Adipose tissue (tissue), 3 donors: ENCODE data around the gene STK31. TPM values are rescaled to one million over a fixed set of nuclear protein-coding genes. Genes with fewer than 3 reads are reported as not detected.
"Not testable (repeated sequence)": the region's sequence is repeated elsewhere in the genome, so short reads cannot be mapped to it uniquely, and the experiment has no call there.

Experiments
- H3K27ac ChIP-seq: one replicate; pipeline ENCODE4 v1.5.1; 2013; ENCODE audit warnings: low read depth, low read length
- WGBS, 3 donors: extraction: QIAGEN DNeasy Blood & Tissue Kit; methylation state at CpG; one replicate each; pipeline ENCODE4 v1.1.7; 2013; 5-methylcytosine and 5-hydroxymethylcytosine counted together
- polyA plus RNA-seq, 3 donors: library from polyadenylated mRNA; stranded (reverse); fragments of 200-250 nt; gene quantifications; one replicate each; pipeline ENCODE4 v1.2.3, GENCODE V29; 2013
- donor health status: healthy with polysubstance abuse.
- donor health status: Bipolar disorder and iron deficiency.
- donor health status: healthy.

Gene STK31
- polyA plus RNA-seq, 3 donors, result 0.13 to 0.49 (median 0.34) TPM

DNA sequence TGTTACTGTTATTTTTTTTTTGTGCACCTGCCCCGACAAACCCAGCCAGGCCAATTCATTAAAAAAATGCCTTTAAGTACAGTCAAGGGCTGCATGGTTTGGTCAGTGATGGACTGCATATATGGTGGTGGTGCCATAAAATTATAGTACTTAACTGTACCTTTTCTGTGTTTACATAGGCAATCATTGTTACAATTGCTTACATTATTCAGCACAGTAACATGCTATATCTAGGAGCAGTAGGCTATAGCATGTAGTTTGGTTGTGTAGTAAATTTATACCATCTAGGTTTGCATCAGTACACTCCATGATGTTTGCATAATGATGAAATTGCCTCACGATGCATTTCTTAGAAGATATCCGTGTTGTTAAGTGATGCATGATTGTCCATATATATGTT is 58.0 kb downstream of the STK31 start:
- no peak overlapping the region for H3K27ac ChIP-seq
- 90% methylated on average over 3 of the region's 3 CpGs for WGBS, 3 donors

DNA sequence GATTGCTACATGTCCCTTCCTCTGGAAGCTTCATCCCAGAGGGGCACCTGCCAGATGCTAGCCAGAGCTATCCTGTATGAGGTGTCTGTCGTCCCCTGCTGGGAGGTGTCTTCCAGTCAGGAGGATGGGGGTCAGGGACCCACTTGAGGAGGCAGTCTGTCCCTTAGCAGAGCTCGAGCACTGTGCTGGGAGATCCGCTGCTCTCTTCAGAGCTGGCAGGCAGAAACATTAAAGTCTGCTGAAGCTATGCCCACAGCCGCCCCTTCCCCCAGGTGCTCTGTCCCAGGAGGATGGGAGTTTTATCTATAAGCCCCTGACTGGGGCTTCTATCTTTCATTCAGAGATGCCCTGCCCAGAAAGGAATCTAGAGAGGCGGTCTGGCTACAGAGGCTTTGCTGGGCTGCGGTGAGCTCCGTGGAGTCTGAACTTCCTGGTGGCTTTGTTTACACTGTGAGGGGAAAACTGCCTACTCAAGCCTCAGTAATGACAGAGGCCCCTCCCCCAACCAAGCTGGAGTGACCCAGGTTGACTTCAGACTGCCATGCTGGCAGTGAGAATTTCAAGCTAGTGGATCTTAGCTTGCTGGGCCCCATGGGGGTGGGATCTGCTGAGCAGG is 69.3 kb downstream of the STK31 start:
- H3K27ac ChIP-seq, result not testable (repeated sequence)
- WGBS, 3 donors, result 71 to 82% (median 79%) methylated on average over 7 of the region's 7 CpGs

DNA sequence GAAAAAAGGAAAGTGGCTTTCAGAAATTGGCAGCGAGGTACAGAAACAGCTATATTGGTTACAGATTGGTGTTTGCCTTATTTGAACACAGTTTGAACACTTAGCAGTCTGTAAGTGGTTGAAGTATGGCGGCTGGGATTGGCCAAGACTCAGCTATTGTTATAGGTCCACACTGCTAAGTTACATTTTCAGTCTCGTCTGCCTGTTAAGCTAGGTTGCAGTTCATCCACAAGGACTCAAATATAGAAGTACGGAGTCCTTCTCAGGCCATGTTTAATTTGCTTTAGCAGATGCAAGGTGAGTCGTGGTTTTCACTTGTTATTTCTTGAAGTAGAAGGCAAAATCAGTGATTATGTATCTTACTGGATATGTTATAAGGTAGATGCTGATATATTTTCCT is 73.1 kb downstream of the STK31 start:
- WGBS, 3 donors, result 85 to 90% (median 86%) methylated on average over 5 of the region's 5 CpGs
- no peak overlapping the region for H3K27ac ChIP-seq

DNA sequence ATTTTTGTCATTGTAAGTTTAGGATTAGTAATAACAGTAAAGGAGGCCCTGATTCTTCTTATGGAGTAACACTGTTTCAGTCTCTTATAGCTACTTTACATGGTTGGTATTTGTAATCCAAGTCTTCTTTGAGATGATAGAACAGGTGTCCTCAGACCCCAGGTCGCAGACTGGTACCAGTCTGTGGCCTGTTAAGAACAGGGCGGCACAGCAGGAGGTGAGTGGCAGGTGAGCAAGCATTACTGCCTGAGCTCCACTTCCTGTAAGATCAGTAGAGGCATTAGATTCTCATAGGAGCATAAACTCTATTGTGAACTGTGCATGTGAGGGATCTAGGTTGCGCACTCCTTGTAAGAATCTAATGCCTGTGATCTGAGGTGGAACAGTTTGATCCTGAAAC is 77.3 kb downstream of the STK31 start:
- H3K27ac ChIP-seq, result no peak overlapping the region
- WGBS, 3 donors, result 92 to 99% (median 97%) methylated on average over 3 of the region's 3 CpGs

DNA sequence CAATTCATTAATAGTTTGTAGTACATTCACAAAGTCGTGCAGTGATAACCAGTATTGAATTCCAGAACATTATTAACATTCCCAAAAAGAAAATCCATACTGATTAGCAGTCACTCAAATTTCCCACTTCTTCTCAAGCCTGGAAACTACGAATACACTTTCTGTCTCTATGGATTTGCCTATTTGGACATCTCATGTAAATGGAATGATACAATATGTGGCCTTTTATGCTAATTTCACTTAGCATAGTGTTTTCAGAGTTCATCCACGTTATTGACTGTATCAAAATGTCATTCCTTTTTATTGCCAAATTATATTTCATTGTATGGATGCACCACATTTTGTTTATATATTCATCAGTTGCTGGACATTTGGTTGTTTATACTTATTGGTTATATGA is 78.8 kb downstream of the STK31 start:
- H3K27ac ChIP-seq, result no peak overlapping the region
- 64 to 77% (median 73%) methylated on average over 3 of the region's 3 CpGs for WGBS, 3 donors

DNA sequence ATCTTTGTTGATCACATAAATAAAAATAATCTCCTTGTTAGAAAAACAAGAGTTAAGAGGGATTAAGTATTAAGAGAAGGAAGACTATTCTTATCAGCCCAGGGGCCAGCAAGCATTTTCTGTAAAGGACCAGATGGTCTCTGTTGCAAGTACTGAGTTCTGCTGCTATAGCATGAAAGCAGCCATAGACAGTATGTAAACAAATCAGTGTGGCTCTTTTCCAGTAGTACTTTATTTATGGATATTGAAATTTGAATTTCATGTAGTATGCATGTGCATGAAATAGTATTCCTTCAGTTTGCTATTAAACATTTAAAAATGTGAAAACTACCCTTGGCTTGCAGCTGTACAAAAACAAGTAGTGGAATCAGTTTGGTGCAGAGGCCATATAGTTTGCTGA is 81.7 kb downstream of the STK31 start:
- no peak overlapping the region for H3K27ac ChIP-seq

DNA sequence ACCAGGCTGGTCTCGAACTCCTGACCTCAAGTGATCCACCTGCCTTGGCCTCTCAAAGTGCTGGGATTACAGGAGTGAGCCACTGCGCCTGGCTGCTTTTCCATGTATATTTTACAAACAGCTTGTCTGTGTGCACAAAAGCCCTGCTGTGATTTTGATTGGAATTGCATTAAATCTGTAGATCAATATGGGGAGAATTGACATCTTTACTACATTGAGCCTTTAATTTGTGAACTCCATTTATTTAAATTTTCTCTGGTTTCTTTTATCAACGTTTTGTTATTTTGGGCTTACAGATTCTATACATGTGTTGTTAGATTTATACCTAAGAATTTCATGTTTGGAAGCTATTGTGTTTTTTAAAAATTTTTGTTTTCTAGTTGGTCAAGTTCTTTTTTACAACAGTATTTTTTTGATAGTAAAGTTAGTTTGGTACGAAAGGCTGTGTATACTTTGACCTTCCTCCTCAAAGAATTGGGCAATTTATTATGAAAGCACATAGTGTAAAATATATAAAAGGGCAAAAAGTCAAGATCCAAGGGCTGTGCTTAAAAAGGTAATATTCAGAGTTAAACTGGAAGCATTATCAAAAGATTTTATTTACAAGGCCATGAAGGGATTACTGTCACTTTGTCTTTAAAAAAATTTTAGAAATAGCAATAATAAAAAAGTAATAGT is 92.8 kb downstream of the STK31 start:
- H3K27ac ChIP-seq, result no peak overlapping the region
- WGBS, 3 donors, result 61 to 70% (median 70%) methylated on average over 4 of the region's 4 CpGs

DNA sequence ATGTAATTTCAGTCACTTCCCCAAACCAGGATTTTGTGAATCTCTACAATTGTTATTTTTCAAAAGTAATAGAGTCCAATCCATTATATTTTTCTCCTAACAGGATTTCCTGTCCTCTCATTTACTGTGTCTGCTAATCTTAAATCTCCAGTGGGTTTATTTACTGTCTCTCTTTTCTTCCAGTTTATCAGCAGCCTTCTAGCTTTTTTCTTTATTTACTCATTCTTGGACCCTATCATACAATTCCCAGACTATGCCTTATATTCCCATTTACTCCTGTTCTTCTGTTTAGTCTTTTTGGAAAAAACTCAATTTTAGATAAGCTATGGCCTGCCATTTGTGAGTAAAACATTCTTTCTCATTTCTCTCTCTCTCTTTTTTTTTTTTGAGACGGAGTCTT is 94.7 kb downstream of the STK31 start:
- no peak overlapping the region for H3K27ac ChIP-seq
- 40 to 85% (median 53%) methylated on average over 1 of the region's 1 CpG for WGBS, 3 donors

DNA sequence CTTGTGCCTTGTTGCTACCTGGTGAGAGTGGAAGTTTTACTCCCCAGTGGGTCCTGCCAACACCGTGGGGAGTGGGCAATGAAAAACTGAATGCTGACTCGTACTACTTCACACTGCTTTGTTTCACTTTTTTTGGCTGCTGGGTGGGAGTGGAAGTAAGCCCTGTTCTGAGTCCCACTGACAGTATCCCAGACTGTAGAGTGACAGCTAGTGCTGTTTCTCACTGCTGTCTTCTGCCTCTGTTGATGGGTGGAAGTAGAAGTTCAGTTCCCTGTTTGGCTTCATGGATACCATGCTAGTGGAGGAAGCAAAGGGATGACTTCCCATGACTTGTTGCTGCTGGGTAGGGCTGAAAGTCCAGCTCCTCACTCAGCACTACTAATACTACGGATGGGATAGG is 98.4 kb downstream of the STK31 start:
- WGBS, 3 donors, result 78 to 91% (median 84%) methylated on average over 3 of the region's 3 CpGs
- no peak overlapping the region for H3K27ac ChIP-seq

DNA sequence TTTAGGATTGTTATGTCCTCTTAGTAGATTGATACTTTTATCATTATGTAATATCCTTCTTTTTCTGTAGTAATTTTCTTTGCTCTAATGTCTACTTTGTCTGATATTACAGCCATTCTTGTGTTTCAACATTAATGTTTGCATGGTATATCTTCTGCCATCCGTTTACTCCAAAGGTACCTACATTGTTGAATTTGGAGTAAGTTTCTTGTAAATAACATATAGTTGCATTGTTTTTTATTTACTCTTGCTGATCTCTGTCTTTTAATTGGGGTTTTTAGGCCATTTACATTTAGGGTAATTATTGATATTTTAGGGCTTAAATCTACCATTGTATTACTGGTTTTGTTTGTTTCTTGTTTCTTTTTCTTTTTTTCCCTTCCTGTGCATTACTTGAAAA is 100.1 kb downstream of the STK31 start:
- H3K27ac ChIP-seq, result no peak overlapping the region
- 86 to 90% (median 87%) methylated on average over 1 of the region's 1 CpG for WGBS, 3 donors

DNA sequence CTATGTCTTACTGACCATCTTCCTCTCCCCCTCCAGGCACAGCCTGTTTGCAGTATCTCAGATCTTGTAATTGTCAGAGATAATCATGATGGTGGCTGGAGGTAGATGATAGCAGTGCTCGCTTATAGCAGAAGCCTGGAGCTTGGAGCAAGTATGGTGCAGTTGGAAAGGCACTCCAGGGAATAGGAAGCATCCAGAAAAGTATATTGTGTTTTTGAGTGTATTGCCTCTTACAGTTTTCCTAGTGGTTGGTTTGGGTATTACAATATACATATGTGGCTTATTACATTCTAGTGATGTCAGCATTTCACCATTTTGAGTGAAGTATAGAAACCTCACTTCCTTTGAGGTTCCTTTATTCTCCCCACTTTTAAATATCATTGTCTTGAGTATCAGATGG is 101.5 kb downstream of the STK31 start:
- WGBS, 3 donors, result 89 to 95% (median 95%) methylated on average over 1 of the region's 1 CpG

DNA sequence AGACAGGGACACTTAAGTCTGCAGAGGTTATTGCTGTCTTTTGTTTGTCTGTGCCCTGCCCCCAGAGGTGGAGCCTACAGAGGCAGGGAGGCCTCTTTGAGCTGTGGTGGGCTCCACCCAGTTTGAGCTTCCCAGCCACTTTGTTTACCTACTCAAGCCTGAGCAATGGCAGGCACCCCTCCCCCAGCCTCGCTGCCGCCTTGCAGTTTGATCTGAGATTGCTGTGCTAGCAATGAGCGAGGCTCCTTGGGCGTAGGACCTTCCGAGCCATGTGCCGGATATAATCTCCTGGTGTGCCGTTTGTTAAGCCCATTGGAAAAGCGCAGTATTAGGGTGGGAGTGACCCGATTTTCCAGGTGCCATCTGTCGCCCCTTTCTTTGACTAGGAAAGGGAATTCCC is 118.1 kb downstream of the STK31 start:
- WGBS, 3 donors, result 92 to 96% (median 94%) methylated on average over 10 of the region's 10 CpGs
- H3K27ac ChIP-seq, result not testable (repeated sequence)

More for the DNA sequence above, 101.5 kb downstream of the STK31 start:
- H3K27ac ChIP-seq, result no peak overlapping the region

DNA sequence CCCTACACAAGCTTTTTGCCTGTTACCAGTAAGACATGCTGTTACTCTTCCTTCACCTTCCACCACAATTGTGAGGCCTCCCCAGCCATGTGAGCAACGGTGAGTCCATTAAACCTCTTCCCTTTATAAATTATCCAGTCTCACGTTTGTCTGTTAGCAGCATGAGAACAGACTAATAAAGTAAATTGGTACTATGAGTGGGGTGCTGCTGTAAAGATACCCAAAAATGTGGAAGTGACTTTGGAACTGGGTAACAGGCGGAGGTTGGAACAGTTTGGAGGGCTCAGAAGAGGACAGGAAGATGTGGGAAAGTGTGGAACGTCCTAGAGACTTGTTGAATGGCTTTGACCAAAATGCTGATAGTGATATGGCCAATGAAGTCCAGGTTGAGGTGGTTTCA is 122.7 kb downstream of the STK31 start:
- 62 to 76% (median 76%) methylated on average over 4 of the region's 4 CpGs for WGBS, 3 donors
- H3K27ac ChIP-seq, result not testable (repeated sequence)

DNA sequence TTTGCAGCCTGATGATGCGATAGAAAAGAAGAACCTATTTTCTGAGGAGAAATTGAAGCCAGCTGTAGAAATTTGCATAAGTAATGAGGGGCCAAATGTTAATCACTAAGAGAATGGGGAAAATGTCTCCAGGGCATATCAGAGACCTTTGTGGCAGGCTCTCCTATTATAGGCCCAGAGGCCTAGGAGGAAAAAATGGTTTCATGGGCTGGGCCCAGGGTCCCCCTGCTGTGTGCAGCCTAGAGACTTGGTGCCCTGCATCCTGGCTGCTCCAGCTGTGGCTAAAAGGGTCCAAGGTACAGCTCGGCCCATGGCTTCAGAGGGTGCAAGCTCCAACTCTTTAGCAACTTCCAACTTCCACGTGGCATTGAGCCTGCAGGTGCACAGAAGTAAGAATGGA is 123.4 kb downstream of the STK31 start:
- 86 to 91% (median 88%) methylated on average over 3 of the region's 3 CpGs for WGBS, 3 donors
- no peak overlapping the region for H3K27ac ChIP-seq

DNA sequence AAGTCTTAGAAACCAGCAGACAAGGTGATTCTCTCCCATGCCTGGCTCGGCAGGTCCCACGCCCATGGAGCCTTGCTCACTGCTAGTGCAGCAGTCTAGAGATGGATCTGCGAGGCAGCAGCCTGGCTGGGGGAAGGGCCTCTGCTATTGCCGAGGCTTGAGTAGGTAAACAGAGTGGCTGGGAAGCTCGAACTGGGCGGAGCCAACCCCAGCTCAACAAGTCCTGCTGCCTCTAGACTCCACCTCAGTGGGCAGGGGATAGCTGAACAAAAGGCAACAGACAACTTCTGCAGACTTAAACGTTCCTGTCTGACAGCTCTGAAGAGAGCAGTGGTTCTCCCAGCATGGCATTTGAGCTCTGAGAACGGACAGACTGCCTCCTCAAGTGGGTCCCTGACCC is 134.8 kb downstream of the STK31 start:
- WGBS, 3 donors, result 61 to 74% (median 67%) methylated on average over 8 of the region's 8 CpGs
- H3K27ac ChIP-seq, result not testable (repeated sequence)

DNA sequence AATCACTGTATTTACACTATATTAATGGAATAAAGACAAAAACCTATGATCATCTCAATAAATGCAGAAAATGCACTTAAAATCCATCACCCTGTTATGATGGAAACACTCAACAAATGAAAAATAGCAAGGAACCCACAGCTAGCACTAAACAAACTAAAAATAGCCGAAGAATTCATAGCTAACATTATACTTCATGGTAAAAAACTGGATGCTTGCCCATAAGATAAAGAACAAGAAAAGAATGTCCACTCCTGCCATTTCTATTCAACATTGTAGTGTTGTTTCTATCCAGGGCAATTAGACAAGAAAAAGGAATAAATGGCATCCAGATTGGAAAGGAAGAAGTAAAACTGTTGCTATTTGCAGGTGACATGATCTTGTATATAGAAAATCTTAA is 142.1 kb downstream of the STK31 start:
- 44 to 72% (median 62%) methylated on average over 1 of the region's 1 CpG for WGBS, 3 donors
- no peak overlapping the region for H3K27ac ChIP-seq

DNA sequence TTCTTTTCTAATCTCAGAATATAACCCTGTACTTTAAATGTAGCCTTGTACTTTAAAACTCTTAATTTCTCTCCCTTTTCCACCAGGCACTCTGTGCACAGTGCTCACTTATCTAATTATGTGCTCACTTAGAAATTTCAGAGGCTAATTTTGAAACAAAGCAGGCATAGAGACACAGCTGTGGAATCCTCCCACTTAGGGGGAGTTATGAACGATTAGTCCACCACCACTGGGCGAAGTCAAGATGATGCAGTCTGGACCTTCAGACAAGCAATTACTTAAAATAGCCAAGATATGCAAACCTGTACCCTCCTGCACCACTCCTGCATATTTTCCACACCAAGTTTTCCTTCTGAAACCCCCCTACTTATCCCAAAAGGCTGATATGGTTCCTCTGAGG is 143.0 kb downstream of the STK31 start:
- no peak overlapping the region for H3K27ac ChIP-seq
- 52 to 83% (median 65%) methylated on average over 2 of the region's 2 CpGs for WGBS, 3 donors

DNA sequence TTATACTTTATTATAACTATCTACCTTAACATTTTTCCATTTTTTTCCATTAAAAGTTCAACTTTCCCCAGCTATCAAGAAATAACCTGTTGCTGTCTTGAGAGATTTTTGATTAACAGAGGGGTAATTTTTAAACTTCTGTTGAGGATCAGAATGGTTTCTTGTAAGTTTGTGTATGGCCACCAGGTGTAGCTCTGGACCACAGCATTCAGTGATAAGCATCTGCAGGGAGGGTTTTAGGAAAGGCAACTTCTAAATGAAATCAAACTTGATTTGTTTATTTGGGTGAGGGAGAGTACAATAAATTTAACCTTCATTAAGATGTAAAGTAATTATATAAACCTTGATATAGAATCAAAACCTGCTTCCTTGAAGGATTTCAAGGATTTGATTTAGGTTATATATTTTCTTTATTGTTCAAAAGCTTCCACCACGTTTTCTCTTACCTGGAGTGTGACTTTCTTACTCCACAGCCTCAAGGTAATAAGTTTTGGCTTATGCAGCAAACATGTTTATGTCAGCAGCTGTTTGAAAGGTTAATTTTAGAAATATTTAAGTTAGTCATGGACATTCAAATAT is 153.3 kb downstream of the STK31 start:
- WGBS, 3 donors, result 46 to 64% (median 51%) methylated on average over 1 of the region's 1 CpG
- no peak overlapping the region for H3K27ac ChIP-seq

DNA sequence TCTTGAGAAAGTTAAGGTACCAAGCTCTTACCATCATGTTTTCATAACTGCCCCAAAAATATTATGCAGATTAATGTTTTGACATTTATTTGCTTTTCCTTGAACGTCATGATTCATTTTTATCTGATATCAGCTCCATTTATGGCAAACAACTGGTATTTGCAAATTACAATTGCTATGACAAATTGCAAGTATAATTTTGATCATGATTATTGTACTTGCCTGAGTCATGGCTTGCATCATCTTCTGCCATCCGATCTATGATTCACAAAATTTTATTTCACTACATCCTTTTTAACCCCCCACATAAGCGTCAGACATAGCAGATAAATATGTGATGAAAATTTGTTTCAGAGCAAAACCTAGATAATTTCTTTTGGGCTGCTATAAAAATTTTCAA is 155.0 kb downstream of the STK31 start:
- 45 to 58% (median 49%) methylated on average over 3 of the region's 3 CpGs for whole genome bisulfite sequencing, 3 donors
- no peak overlapping the region for H3K27ac ChIP-seq

DNA sequence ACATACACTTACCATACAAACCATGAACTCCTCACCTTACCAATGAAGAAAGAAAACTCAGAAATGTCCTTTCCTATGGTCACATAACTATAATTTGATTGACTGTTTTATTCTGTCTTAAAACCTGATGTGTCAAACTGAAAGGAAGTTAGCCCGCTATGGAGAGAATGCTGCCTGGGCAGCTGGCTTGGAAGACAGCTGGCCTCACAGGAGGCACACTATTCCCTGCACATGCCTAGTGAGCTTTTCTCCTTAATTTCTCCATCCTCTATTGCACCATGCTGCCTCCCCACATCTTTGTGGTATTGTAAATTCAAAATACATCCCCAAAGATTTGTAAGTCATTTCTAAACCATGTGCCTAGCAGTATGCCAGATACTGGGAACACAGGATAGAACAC is 163.3 kb downstream of the STK31 start:
- H3K27ac ChIP-seq, result no peak overlapping the region
- WGBS, 3 donors, result 67 to 85% (median 79%) methylated on average over 1 of the region's 1 CpG
